GM19372 (cell line): ENCODE data around the gene KRTAP1-4.
"Not testable (repeated sequence)": the region's sequence is repeated elsewhere in the genome, so short reads cannot be mapped to it uniquely, and the experiment has no call there.

Experiments used
- ATAC-seq: cut with Tn5 transposase; IDR thresholded peaks from one replicate; pipeline ENCODE4 v1.9.1; 2021; ENCODE audit warnings: mild to moderate bottlenecking, low read depth, moderate library complexity; ENCODE audit not compliant: unreplicated experiment

Gene KRTAP1-4

GRCh38 chr17:41049110-41049509, 19.1 kb upstream of the KRTAP1-4 start:
- ATAC-seq, result no peak

GRCh38 chr17:41048441-41048840, 18.4 kb upstream of the KRTAP1-4 start:
- ATAC-seq, result no peak

- not testable (repeated sequence) for ATAC-seq
These were observed 16.9 kb upstream of the KRTAP1-4 start, which contains the start of gene KRTAP2-1 for GRCh38 chr17:41046735-41047465. KRTAP2-1 (minus strand) TSS chr17:41047316; CDS start chr17:41047267, 49 bp downstream.

GRCh38 chr17:41042953-41043352, 13.0 kb upstream of the KRTAP1-4 start:
- ATAC-seq, result no peak

GRCh38 chr17:41040783-41041571, 11.0 kb upstream of the KRTAP1-4 start, which contains the start of gene KRTAP1-1:
KRTAP1-1 (minus strand) TSS chr17:41041450; CDS start chr17:41041397, 53 bp downstream.
- ATAC-seq, result not testable (repeated sequence)

- ATAC-seq, result no peak
These were observed 7.9 kb upstream of the KRTAP1-4 start for GRCh38 chr17:41037853-41038350.

- ATAC-seq, result not testable (repeated sequence)
These were observed 4.4 kb upstream of the KRTAP1-4 start, which contains the start of gene KRTAP1-3 for GRCh38 chr17:41034346-41034935. KRTAP1-3 (minus strand) TSS chr17:41034874; CDS start chr17:41034821, 53 bp downstream.

GRCh38 chr17:41026715-41027471, 3.1 kb downstream of the KRTAP1-4 start, which contains the start of gene KRTAP1-5:
KRTAP1-5 (minus strand) TSS chr17:41027208; CDS start chr17:41027155, 53 bp downstream.
- no peak for ATAC-seq

- no peak for ATAC-seq
These were observed 5.3 kb downstream of the KRTAP1-4 start for GRCh38 chr17:41024697-41025096.

- no peak for ATAC-seq
These were observed 9.7 kb downstream of the KRTAP1-4 start for GRCh38 chr17:41020336-41020735.

- no peak for ATAC-seq
These were observed 10.6 kb downstream of the KRTAP1-4 start for GRCh38 chr17:41019415-41019814.

- no peak for ATAC-seq
These were observed 11.5 kb downstream of the KRTAP1-4 start for GRCh38 chr17:41018541-41018940.

GRCh38 chr17:41016578-41017215, 13.3 kb downstream of the KRTAP1-4 start:
- no peak for ATAC-seq

GRCh38 chr17:41015454-41015853, 14.5 kb downstream of the KRTAP1-4 start:
- ATAC-seq, result no peak

- ATAC-seq, result no peak
These were observed 16.4 kb downstream of the KRTAP1-4 start for GRCh38 chr17:41013606-41014005.

GRCh38 chr17:41013181-41013580, 16.8 kb downstream of the KRTAP1-4 start:
- no peak for ATAC-seq

- no peak for ATAC-seq
These were observed 17.5 kb downstream of the KRTAP1-4 start for GRCh38 chr17:41012326-41013120.

GRCh38 chr17:41010441-41010840, 19.6 kb downstream of the KRTAP1-4 start:
- no peak for ATAC-seq

- ATAC-seq, result no peak
These were observed 20.1 kb downstream of the KRTAP1-4 start for GRCh38 chr17:41009936-41010335.
